GM19099 (cell line): ENCODE results near the gene AMOTL2.

Source experiments
- POLR2A ChIP-seq: IDR thresholded peaks from 3 replicates; pipeline ENCODE4 v1.6.1; 2011; ENCODE audit warnings: low read depth; ENCODE audit not compliant: insufficient read length; ENCODE audit errors: extremely low read depth

Gene AMOTL2

DNA sequence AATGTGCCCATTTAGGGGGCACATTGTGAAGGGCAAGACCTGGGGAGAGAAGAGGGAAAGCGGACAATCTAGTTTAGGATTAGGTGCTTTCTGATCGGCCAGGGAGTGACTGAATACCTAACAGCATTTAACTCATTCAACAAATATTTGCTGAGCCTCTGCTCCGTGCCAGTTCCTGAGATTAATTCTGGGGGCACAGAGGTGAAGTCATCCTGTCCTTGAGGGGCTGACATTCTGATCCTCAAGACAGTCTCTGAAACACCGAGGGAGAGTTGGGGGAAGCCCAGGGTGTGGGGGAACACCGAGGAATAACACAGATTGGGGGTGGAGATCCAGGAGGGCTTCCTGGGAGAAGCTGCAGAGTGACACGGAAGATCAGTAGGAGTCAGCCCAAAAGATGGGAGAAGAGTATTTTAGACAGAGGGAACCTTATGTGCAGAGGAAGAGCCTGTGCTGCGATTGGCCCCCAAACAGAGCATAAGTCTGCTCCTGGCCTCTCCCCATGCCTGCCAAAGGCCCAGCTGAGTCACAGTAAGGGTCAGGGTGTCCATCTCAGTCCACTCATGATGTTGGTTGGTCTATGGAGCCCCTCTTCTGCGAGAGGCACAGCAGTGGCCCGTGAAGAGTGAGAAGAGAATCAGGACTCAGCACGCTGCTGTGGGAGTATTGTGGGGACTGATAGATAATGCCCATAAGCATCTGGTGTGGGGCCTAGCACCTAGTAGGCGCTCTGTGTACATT, 60.2 kb downstream of the AMOTL2 start:
- no peak for TF ChIP-seq POLR2A

DNA sequence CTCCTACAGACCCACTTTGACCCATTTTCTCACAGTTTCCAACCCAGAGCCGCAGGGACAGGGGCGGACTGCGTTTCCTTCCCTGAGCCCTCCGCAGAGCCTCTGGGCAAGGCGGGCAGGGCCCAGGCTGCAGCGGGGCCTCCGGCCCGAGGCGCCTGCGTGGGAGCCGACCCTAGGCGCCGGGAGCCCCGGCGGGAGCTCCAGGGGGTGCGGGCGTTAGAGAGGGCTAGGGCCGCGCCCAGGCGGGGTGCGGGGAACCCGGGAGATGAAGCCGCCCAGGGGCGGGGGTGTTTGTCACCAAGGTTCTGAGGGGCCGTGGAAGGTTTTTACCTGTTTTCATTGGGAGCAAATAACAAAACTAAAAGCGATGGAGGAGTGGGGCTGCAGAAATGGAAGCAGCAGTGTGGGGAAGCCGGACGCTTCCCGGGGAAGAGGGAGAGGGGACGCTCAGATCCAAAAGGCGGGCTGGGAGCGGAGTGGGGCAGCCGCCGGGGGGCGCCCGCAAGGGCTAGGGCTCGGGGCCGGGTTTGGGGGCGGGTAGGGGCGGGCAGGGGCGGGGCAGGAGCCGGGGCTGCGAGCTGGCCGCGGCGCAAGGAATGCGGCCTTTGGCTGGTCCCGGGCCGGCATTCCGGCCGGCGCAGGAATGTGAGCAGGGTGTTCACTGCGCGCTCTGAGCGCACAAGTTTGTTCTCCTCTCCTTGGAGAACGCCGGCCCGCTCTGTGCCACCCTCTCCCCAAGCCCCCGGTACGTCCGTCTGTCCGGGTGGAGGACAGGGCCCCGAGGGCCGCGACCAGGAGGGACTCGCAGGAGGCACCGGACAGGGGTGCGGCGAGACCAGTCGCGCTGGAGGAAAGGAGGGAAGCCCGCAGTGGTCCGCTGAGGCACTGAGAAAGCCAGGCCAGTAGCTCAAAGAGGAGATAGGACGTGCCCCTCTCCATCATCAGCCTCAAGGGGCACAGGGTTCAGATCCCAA, 61.1 kb downstream of the AMOTL2 start:
- no peak for TF ChIP-seq POLR2A

DNA sequence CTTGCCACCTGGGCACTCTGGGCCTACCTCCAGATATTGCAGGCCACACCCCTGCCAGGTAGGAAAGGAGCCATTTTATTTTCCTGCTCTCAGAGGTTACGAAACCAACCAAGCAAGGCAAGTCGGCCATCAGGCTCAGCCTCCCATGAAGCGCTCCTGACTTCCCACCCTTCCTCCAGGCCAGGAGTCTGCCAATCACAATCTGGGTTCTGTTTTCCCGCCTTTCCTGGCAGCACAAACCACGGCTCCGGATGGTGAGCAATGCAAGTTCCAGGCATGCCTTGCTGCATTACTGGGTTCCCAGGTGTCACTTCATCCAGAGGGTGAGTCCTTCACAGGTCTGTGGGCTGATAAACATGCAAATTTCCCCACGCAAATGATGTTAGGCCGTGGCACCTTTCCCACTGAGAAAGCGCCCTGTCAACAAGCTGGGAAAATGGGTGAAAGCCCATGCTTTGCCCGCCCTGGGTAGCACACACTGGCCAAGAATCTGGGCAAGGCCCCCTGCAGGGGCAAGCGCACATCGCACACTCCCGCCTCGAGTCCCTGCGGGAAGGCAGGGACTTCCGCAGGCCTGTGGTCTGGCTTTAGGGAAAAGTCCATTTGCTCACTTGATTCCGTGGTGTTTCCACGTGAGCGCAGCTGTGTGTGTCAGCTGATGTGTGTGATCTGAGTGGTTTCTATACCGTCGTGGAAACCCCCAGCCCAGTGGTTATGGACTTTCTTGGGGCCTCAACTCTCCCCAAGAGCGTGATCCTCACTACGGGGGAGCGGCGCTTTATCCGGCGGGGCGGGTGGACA, 62.0 kb downstream of the AMOTL2 start:
- no peak for TF ChIP-seq POLR2A

DNA sequence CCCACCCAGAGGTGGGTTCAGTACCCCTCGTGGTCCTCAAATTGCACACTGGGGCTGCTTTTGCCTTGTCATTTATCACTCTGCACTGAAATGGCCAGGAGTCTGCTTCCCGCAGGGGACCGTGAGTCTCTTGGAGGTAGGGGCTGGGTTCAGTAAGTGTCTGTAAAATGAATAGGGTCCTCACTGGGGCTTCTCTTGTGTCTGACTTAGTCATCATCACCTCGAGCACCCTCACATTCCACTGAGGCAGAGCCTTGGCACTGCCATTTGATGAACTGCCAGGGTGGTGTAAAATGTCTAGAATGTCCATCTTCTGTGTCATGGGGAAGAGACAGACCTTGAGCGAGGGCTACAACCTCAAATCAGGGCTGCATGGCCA, 62.6 kb downstream of the AMOTL2 start:
- TF ChIP-seq POLR2A = no peak

DNA sequence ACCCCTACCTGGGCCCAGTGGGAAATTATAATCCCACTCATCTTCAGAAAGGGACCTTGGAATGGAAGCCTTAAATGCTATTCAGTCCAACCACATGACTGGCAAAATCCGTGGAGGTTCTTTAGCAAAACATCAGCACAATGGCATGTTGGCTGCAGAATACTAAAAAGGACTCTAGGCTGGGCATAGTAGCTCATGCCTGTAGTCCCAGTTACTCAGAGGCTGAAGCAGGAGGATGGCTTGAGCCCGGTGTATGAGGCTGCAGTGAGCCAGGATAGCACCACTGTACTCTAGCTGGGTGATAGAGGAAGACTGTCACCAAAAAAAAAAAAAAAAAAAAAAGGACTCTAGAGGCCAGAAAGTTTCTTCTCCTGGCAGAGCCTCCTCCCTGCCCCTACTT, 63.0 kb downstream of the AMOTL2 start:
- TF ChIP-seq POLR2A = no peak

DNA sequence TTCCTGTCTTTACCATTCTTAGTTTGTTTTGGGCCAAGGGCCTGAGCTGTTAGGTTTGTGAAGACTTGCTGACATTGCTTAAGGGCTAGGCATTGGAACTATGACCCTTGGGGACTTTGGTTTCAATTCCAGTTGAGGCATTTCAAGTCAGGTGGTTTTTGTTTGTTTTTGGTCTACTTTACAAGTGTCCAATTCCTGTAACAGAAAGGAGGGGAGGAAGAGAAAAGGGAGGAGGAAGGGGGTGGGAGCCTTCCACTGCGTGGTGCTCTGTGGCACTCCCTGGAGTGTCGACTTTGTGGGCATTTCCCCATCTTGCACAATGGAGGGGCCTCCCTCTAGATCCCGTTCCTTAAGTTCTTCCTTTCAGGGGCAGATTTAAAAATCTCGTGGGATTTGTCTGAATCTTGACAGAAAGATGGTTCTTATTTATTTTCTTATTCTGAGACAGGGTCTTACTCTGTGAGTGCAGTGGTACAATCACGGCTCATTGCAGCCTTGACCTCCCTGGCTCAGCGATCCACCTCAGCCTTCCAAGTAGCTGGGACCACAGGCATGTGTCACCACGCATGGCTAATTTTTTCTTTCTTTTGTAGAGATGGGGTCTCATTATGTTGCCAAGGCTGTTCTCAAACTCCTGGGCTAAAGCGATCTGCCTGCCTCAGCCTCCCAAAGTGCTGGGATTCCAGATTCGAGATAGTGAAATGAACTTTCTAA, 64.1 kb downstream of the AMOTL2 start:
- no peak for TF ChIP-seq POLR2A

DNA sequence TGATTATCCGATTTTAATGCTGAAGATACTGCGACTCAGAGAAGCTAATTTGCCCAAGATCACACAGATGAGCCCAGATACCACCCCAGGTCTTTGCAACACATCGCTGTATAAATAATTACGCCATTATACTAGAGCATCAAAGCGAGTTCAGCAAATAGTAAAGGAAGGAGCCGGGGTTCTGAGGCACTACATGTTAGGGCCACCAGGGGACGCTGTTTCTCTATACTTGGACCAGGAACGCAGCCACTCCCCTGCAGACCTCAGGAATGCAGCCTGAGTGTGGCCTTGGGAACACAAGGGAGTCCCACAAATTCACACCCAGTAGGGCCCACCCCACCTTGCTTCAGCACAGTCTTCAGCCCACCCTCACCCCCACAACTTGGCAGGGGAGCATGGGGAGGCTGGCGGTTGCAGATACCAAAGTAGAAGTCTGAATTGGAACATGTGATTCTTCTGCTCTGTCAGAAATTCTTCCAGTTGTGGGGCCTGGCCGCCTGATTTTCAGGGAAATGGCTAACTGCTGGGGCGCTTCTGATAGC, 65.8 kb downstream of the AMOTL2 start:
- no peak for TF ChIP-seq POLR2A

DNA sequence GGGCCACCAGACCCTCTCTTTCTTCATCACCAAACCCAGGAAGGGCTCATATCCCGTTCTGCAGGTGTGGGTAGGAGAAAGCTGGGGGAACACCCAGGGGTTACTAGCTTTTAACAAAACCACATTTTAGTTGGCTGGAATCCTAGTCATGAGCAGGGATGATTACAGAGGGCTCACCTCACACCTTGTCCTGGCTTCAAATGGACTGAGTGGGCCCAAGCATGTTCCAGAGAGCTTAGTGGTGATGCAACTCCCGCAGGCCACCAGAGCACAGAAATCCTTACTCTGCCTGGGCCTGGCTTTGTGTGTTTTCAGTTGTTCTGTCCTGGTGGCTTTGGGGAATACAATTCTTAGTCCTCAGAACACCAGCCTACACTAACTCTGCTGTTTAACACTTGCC, 66.8 kb downstream of the AMOTL2 start:
- no peak for TF ChIP-seq POLR2A

DNA sequence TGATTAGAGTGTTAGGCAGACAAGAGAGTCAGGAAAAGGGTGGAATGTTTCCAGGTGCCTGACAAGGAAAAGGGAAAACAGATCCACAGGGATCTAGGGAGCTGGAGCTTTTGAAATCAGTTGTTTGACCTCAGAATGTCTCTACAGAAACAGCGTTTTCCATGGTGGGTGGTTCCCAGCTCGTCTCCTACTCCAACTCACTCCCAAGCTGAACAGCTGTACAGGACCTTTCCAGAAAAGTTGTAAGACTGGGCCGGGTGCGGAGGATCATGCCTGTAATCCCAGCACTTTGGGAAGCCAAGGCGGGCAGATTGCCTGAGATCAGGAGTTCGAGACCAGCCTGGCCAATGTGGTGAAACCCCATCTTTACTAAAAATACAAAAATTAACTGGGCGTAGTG, 67.9 kb downstream of the AMOTL2 start:
- no peak for TF ChIP-seq POLR2A
